ENCODE measurements around the gene CAMTA1.

- peak; percentile 43 for TF ChIP-seq CTCF (IDR thresholded peaks at IDR 0.05; ENCODE audit: poor library complexity, severe bottlenecking)
- TF ChIP-seq POLR2AphosphoS5 (IDR thresholded peaks at IDR 0.05) = peak; percentile 83
These were observed 855.8 kb downstream of the CAMTA1 start for GRCh38 chr1:7640920-7641585.

Data from neural cell (in vitro differentiated cells).